Iris pigment epithelial cell (primary cell): ENCODE data around the gene STN1.

ENCODE experiments used
- DNase-seq: peaks from one replicate; pipeline ENCODE4 v3.0.0-alpha.2; 2011; ENCODE audit warnings: low read depth

Gene STN1

DNA sequence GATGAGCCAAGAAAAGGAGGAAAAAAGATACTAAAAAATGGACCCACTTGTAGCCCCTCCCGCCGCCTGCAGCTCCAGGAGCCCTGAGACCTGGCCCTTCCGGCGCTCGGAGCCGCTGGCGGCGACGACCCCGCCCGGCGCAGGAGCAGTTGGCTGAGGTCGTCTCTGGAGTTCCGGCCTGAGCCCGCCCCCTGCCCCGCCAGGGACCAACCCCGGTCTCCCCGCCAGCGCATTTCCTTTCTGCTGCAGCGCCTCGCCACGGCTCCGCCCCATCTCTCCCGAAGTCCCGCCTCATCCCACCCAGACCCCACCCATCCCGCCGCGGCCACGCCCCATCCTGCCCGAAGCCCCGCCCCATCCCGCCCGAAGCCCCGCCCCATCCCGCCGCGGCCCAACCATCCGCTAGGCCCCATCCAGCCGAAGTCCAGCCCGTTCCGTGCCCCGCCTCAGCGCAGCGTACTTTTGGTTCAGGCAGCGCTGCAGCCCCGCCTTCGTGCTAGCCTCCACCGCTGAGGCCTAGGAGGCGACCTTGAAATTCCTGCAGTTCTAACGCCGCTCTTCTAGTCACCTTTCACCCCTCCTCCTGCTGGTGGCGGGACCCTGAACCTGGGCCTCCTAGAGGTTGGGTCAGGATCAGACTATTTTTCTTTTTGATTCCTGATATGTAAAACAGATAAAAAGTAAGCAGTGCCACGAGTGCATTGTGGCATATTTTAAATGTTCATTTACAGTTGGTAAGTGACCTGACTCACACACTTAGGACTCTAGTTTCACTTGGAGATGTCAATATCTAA, at the start of gene STN1:
TSS of gene STN1 (minus strand) at position 132 of the 794 bp plus-strand sequence. CDS start 590 bp downstream, outside the sequence.
- DNase-seq, result peak; percentile 97

DNA sequence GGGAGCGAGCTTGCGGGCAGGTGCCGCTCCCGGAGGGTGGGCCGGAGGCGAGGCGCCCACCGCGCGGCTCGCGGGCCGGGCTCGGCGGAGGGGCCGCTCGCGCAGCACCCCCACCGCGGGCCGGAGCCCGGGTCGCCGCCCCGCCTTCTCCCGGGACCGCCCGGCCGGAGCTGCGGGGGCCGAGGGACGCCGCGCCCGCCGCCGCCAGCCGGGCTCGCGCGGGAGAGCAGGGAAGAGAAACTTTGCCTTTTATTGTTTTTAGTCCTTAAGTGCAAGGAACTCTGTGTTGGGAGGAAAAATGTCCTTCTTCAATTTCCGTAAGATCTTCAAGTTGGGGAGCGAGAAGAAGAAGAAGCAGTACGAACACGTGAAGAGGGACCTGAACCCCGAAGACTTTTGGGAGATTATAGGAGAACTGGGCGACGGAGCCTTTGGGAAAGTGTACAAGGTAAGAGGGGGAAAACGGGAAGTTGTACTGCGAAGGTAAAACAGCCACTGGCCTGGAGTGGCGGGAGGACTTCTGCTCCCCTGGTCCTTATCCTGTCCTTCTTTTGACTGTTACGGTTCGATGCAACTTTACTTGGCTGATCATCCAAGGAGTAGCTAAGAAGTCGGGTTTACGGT, 49.6 kb upstream of the STN1 start:
- DNase-seq, result peak; percentile 32

DNA sequence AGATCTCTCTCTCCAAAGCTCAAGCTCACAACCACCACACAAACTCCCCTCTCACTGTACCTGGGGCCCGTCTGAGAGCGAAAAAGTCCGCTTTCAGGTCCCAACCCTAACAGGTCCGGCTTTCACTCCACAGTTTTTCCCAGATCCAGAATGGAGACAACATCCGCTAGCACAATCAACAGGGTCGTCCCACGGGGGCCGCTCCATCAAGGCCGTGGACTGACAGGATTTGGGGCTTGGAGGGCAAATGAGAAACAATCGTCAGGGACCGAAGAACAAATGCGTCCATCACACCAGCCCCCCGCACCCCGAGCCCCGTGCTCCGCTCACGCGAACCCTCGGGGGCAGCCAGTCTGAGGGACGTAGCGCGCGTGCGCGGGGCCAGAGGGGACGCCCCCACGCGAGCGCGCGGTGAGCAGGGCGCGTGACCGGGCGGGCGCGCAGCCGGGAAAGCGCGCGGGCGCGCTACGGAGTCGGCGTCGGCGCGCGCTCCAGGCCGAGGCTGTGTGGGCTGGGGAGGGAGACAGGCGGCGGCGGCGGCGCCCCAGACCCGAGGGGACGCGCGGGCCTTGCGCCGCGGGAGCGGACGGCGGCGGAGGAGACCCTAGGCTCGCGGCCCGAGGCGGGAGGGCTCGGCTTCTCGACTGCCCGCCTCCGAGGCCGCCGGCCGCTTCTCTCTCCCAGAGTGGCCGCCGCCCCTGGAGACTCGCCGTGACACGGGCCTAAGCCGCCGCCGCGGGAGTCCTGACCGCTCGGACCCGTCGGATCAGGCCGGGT, 48.9 kb upstream of the STN1 start, which contains the start of gene SLK:
TSS of gene SLK (plus strand) at position 470 of the 777 bp plus-strand sequence. CDS start 606 bp downstream, outside the sequence.
- peak; percentile 83 for DNase-seq

GRCh38 chr10:103960103-103960502, 42.1 kb upstream of the STN1 start:
- no peak for DNase-seq

DNA sequence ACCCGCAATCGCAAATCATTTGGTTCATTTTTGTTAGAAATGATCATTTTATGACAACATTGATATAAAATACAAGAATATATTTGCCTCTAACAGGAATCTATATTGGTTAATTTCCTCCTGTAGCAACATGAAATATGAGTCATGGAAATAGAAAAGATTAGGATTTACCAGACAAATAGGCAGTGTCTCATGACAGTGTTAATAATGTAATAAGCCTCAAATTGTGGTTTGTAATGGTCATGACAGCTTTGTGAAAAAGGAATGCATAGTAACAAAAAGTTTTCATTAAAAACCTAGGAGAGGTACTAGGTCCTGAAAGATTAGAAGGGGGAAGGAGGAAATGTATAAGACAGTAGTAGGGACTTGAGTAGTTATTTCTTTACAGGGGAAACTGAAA, 41.0 kb upstream of the STN1 start:
- peak; percentile 35 for DNase-seq

DNA sequence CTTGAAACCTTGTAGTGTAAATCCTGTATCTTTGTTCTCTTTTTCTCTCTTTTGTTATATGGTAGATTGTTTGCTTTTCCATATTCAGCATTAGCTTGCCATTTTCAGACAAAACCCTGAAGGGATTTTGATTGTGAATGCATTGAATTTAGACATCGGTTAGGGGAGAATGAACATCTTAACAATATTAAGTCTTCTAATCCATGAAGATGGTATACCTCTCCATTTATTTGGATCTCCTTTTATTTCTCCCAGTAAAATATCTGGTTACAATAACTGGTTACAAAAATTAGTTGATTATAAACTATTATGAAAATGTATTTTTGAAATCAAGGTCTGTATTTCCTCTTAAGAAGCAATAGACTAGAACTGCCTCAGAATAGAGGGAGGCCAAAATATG, 36.6 kb upstream of the STN1 start:
- DNase-seq, result no peak

DNA sequence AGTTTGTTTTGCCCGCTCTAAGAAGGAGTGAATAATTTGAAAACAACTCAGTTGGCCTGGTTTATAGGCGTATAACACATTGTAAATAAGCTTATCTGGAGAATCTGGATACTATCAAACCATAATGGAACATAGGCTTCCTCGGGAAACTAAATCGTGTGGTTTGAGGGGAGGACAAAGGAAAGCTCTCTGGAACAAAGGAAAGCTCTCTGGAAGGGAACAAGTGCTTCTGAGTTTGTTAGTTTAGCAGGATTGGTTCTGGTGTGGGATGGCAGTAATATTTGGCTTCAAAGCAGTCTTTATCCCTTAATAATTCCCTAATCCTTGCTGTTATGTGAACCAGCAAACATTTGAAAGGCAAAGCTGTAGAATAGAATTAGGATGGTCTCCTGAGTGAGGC, 34.0 kb upstream of the STN1 start:
- no peak for DNase-seq

GRCh38 chr10:103951183-103951582, 33.2 kb upstream of the STN1 start:
- DNase-seq, result no peak

- DNase-seq, result no peak
These were observed 31.7 kb upstream of the STN1 start for GRCh38 chr10:103949728-103950127.

GRCh38 chr10:103947799-103948516, 30.0 kb upstream of the STN1 start:
- DNase-seq, result no peak

DNA sequence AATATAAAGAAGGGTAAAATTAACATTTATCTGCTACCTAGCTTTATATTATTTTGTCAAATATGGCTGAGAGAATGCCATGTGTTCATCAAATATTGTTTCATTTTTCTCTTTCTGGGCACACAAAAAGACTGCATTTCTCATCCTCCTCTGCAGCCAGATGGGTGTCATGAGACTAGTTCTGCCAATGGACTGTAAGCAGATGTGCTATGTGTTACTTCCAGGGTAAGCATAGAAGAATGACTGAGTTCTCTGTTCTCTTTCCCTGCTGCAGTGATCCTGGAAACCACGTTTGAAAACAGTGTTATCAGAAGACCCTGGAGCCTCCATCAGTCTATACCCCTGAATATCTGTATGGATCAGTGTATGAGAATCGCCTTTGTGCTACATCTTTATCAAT, 24.9 kb upstream of the STN1 start:
- DNase-seq, result no peak

DNA sequence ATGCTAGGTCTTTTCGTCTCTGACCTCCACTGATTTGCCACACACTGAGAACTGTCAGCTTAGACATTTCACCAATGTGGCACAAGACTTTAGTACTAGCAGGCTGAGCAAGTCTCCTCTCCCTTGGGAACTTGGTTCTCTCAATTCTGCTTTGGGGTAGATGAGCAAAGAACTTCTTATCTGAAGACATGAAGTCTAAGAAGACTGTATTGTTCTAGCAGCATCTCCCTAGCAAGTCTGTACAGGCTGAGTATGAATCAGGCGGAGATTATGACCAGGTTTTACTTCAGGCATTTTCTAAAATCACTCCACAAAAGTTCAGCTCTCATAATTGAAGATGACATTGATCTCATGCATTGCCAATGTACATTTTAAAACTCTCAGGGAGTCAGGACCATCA, 23.8 kb upstream of the STN1 start:
- no peak for DNase-seq

GRCh38 chr10:103939522-103939921, 21.5 kb upstream of the STN1 start:
- no peak for DNase-seq

DNA sequence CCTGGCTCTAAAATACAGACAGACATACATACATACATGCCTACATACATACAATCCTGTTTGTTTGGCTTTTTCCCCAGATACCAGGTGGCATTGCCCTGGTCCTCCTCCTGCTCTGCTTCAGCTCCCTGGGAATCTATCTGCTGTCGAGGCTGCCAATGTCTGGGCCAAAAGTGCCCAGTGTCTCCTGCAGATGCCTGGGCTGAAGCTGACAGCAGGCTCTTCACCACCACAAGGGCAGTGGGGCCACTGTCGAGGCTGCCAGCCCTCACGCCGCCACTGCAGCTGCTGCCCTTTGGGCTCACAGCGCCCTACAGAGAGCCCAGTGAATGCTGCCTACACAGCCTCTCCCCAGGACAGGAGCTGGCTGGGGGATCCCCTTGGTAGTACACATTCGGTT, 18.0 kb upstream of the STN1 start:
- no peak for DNase-seq

DNA sequence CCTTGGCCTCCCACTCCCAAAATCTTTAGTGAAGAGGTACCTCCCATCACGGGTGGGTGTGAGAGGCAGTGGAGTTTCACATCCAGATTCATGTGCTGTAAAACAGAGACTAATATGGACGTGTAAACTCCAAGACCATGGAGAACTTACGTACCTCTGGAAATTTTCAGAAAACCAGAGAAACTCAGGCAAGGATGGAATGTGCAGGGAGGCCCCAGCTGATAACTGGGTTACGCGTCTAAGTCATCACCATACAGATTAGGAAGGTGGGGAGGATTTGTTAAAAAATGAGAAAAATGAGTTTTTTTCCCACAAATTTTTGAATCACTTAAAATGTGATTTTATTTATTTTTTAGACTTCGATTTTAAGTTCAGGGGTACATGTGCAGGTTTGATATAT, 16.3 kb upstream of the STN1 start:
- no peak for DNase-seq

DNA sequence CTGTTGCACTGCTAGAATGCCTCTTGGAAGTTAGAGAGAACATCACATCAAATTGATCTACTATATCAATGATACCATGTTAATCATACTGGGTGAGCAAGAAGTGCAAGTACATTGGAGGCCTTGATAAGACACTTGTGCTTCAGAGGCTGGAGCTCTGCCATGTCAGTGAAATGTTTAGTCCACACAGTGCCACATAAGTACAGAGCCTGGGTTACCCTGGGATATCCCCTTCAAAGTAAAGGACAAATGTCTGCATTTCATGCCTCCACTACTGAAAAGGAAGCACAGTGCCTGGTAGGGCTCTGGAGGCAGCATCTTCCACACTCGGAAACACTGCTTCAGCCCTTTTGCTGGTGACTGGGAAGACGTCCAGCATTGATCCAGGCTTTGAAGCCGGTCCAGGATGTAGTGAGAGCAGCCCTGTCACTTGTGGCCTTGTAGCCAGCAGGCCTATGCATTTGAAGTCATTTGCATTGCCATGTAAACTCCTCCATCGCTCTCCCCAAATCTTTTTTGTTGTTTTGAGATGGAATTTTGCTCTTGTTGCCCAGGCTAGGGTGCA, 15.7 kb upstream of the STN1 start:
- no peak for DNase-seq

DNA sequence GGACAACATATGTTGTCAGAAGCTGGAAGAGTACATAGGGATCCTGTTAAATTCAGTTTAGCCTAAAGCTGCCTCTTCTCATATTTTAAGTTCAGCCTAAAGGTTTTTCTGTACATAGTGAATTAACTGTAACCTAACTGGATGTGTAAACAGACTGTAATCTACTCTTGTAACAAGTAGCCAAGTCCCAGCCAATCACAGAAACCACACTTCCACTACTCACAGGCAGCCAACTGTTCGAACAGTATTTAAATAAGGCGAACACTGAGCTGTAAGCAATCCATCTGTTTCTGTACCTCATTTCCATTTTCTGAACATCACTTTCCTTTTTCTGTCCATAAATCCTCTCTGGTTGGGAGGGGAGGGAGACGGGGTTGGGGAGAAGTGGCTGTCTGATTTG, 15.0 kb upstream of the STN1 start:
- DNase-seq, result no peak

DNA sequence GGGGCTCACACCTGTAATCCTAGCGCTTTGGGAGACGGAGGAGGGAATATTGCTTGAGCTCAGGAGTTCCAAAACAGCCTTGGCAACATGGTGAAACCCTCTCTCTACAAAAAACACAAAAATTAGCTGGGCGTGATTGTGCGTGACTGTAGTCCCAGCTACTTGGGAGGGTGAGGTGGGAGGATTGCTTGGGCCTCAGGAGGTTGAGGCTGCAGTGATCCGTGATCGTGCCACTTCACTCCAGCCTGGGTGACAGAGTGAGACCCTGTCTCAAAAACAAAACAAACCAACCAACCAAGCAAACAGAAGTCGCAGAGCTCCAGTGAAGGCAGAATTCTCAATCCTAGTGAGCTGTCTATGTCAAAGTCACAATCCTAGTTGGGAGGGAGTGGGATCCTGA, 14.3 kb upstream of the STN1 start:
- no peak for DNase-seq

- DNase-seq, result no peak
These were observed 13.6 kb upstream of the STN1 start for GRCh38 chr10:103931603-103932002.

DNA sequence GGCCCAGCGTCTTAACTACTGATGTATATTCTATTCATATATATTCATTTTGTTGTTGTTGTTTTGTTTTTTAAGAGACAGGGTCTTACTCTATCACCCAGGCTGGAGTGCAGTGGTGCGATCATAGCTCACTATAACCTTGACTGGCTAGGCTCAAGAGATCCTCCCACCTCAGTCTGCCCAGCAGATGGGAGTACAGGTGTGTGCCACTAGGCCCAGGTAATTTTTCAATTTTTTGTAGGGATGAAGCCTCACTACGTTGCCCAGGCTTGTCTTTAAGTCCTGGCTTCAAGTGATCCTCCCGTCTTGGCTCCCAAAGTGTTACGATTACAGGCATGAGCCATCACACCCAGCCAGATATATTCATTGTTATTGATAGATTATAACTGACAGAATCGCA, 12.9 kb upstream of the STN1 start:
- no peak for DNase-seq

DNA sequence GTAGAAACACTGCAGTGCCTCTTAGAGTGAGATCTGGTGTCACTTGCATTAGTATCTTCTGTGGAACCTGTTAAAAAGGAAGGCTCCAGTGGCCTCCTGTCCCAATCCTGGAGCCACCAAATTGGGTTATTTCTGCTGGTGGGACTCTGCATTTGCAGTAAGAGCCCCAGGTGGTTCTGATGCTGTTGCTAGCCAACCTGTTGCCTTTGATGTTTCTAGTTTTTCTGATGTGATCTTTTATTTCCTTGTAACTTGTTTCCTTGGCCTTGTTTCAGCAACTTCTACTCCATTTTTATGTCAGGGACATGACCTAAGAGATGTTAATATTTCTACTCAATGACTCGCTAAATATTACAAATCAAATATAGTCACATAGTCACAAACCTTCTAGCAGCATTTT, 12.5 kb upstream of the STN1 start:
- no peak for DNase-seq

DNA sequence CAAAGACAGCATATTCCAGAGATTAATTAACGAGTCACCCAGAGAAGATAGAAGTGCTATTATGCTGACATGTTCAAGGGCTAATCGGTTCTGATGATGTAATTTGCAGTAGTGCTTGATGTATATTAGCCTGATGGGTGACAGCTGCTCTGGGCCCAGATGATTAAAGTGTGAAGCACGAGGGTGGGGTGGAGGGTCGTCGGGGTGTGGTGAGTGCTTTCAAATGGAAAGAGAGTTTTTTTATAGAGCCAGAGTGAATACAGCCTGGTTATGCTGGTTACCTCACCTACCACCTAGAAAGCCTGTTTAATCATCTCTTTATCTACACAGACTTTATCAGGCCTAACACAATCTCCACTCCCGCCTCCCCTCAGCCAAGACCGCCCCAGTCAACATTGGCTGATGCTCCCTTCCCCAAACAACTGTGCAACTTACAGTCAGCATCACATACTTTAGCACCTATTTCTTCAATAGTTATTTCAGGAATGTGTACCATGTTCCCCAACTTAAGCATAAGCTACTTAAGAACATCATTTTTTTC, 11.5 kb upstream of the STN1 start:
- DNase-seq, result peak; percentile 22
